H1 (cell line): ENCODE results near the gene GZMM. TPM values are rescaled to one million over a fixed set of nuclear protein-coding genes. Genes with fewer than 3 reads are reported as not detected.

Experiments
- CTCF ChIA-PET: fragments of 300-600 bp; sonication (Branson Sonifier 250); formaldehyde crosslinking; loops from one replicate; lab custom pipeline; 2021; ENCODE audit not compliant: partially characterized antibody; lab: Charles Lee
- POLR2A ChIA-PET: fragments of 300-600 bp; sonication (Branson Sonifier 250); formaldehyde crosslinking; loops from one replicate; lab custom pipeline; 2021; ENCODE audit warnings: inconsistent platforms; ENCODE audit not compliant: partially characterized antibody; lab: Charles Lee
- DNase-seq, 2 experiments: peaks; one replicate each; pipeline versions ENCODE4 v3.0.0 to v3.0.0-alpha.2; 2010 to 2022; ENCODE audit warnings: low spot score in 2 of 2, low read depth in 1 of 2, mixed read lengths in 1 of 2
- FAIRE-seq: peaks from 2 replicates; lab custom pipeline; 2011; peaks lifted over from hg19 to GRCh38; lab: Jason Lieb, UNC
- H2AFZ ChIP-seq: 2 replicates; pipeline ENCODE4 v1.8.1; 2012; ENCODE audit warnings: low read length, inconsistent platforms
- H2AK5ac ChIP-seq: 2 replicates; pipeline ENCODE4 v1.6.1; 2013; ENCODE audit warnings: low read depth, low read length
- H2BK120ac ChIP-seq: replicated peaks from 2 replicates; pipeline ENCODE3; 2013; ENCODE audit warnings: low read depth, low read length, inconsistent platforms
- H2BK12ac ChIP-seq: 2 replicates; pipeline ENCODE4 v1.6.1; 2013; ENCODE audit warnings: low read depth, low read length
- H2BK15ac ChIP-seq: 2 replicates; pipeline ENCODE4 v1.6.1; 2013; ENCODE audit warnings: low read length
- H2BK20ac ChIP-seq: 2 replicates; pipeline ENCODE4 v1.6.1; 2013; ENCODE audit warnings: low read length
- H2BK5ac ChIP-seq: 2 replicates; pipeline ENCODE4 v1.6.1; 2013; ENCODE audit warnings: low read depth, low read length
- H3K14ac ChIP-seq: 2 replicates; pipeline ENCODE4 v1.6.1; 2013; ENCODE audit warnings: inconsistent platforms; ENCODE audit not compliant: insufficient read length
- H3K18ac ChIP-seq: 2 replicates; pipeline ENCODE4 v1.6.1; 2013; ENCODE audit warnings: low read length; ENCODE audit errors: extremely low read depth
- H3K23ac ChIP-seq: 2 replicates; pipeline ENCODE4 v1.6.1; 2013; ENCODE audit warnings: inconsistent platforms; ENCODE audit not compliant: insufficient read length
- H3K23me2 ChIP-seq: 2 replicates; pipeline ENCODE4 v1.6.1; 2013; ENCODE audit warnings: low read depth, low read length
- H3K27ac ChIP-seq: 2 replicates; pipeline ENCODE4 v1.6.1; 2011; ENCODE audit warnings: low read depth, low read length, inconsistent platforms
- H3K27me3 ChIP-seq, 4 experiments: replicated peaks in 1 of 4; 1 replicate in 1 of 4; 2 replicates in 3 of 4; pipeline versions ENCODE4 v1.6.1 to v1.8.1; 2011 to 2013; ENCODE audit warnings: low read length in 3 of 4, mild to moderate bottlenecking in 3 of 4, inconsistent platforms in 2 of 4, mixed read lengths in 2 of 4, moderate library complexity in 1 of 4; ENCODE audit not compliant: control insufficient read depth in 3 of 4, insufficient read depth in 3 of 4; ENCODE audit errors: extremely low read depth in 1 of 4
- H3K36me3 ChIP-seq, 4 experiments: 2 replicates each; pipeline versions ENCODE4 v1.6.1 to v1.8.1; 2011 to 2013; ENCODE audit warnings: mild to moderate bottlenecking in 4 of 4, low read length in 3 of 4, moderate library complexity in 2 of 4, control low read depth in 1 of 4, inconsistent platforms in 1 of 4; ENCODE audit not compliant: insufficient read depth in 4 of 4, control insufficient read depth in 2 of 4
- H3K4ac ChIP-seq: replicated peaks from 2 replicates; pipeline ENCODE3; 2013; ENCODE audit warnings: low read length, low read depth, mixed read lengths, inconsistent platforms; ENCODE audit not compliant: insufficient read length
- H3K4me1 ChIP-seq, 4 experiments: replicated peaks in 1 of 4; 1 replicate in 1 of 4; 2 replicates in 3 of 4; pipeline versions ENCODE4 v1.6.1 to v1.8.1; 2011 to 2013; ENCODE audit warnings: low read length in 3 of 4, inconsistent platforms in 2 of 4, mixed read lengths in 1 of 4; ENCODE audit not compliant: insufficient read depth in 4 of 4, control insufficient read depth in 3 of 4
- H3K4me2 ChIP-seq, 2 experiments: 2 replicates each; pipeline versions ENCODE4 v1.6.1 to v1.8.1; 2011 to 2013; ENCODE audit warnings: low read depth in 2 of 2, low read length in 2 of 2, control low read depth in 1 of 2, inconsistent platforms in 1 of 2, mild to moderate bottlenecking in 1 of 2; ENCODE audit not compliant: insufficient read depth in 1 of 2
- H3K4me3 ChIP-seq, 4 experiments: fragments of 200-600, 300-600 bp in 1 of 4; sonication (generic), shearing (Covaris generic), sonication (Bioruptor Twin) in 1 of 4; 2 replicates each; pipeline versions ENCODE4 v1.5.1 to v1.8.1; 2011 to 2016; ENCODE audit warnings: low read length in 4 of 4, low read depth in 3 of 4, control low read depth in 2 of 4, inconsistent platforms in 2 of 4, mild to moderate bottlenecking in 2 of 4, mixed read lengths in 1 of 4, moderate library complexity in 1 of 4; ENCODE audit not compliant: insufficient read depth in 2 of 4; ENCODE audit errors: extremely low read depth in 1 of 4
- H3K56ac ChIP-seq: replicated peaks from 2 replicates; pipeline ENCODE3; 2013; ENCODE audit warnings: low read depth, mild to moderate bottlenecking, mixed read lengths, low read length, inconsistent platforms; ENCODE audit not compliant: insufficient read length
- H3K79me1 ChIP-seq: 2 replicates; pipeline ENCODE4 v1.6.1; 2013; ENCODE audit warnings: low read depth, low read length, control low read depth
- H3K79me2 ChIP-seq, 2 experiments: 2 replicates each; pipeline versions ENCODE4 v1.6.1 to v1.8.1; 2012 to 2013; ENCODE audit warnings: low read length in 2 of 2, mild to moderate bottlenecking in 2 of 2, inconsistent platforms in 1 of 2; ENCODE audit not compliant: insufficient read depth in 2 of 2, control insufficient read depth in 1 of 2
- H3K9ac ChIP-seq, 4 experiments: replicated peaks in 1 of 4; 1 replicate in 1 of 4; 2 replicates in 3 of 4; pipeline versions ENCODE4 v1.6.1 to v1.8.1; 2011 to 2013; ENCODE audit warnings: low read depth in 3 of 4, low read length in 3 of 4, control low read depth in 2 of 4, mild to moderate bottlenecking in 2 of 4, moderate library complexity in 2 of 4, inconsistent platforms in 1 of 4; ENCODE audit errors: extremely low read depth in 1 of 4
- H3K9me3 ChIP-seq, 2 experiments: 2 replicates each; pipeline versions ENCODE4 v1.6.1 to v1.8.1; 2012 to 2013; ENCODE audit warnings: mild to moderate bottlenecking in 2 of 2, moderate library complexity in 2 of 2, control low read depth in 1 of 2, inconsistent platforms in 1 of 2, low read depth in 1 of 2, low read length in 1 of 2, mixed read lengths in 1 of 2; ENCODE audit not compliant: insufficient read depth in 2 of 2
- H4K20me1 ChIP-seq, 2 experiments: replicated peaks in 1 of 2; 2 replicates each; pipeline versions ENCODE3 to v1.8.1; 2011 to 2013; ENCODE audit warnings: inconsistent platforms in 2 of 2, low read length in 2 of 2, mild to moderate bottlenecking in 1 of 2; ENCODE audit not compliant: insufficient read depth in 2 of 2, control insufficient read depth in 1 of 2
- H4K5ac ChIP-seq: 2 replicates; pipeline ENCODE4 v1.6.1; 2013; ENCODE audit warnings: low read length, low read depth, mixed read lengths, inconsistent platforms; ENCODE audit not compliant: insufficient read length
- H4K8ac ChIP-seq: 2 replicates; pipeline ENCODE4 v1.8.0; 2013; ENCODE audit warnings: mild to moderate bottlenecking, moderate library complexity, low read length, inconsistent platforms; ENCODE audit not compliant: insufficient read depth; ENCODE audit errors: extremely low read depth
- H4K91ac ChIP-seq: replicated peaks from 2 replicates; pipeline ENCODE3; 2013; ENCODE audit warnings: low read length, mixed read lengths, inconsistent platforms; ENCODE audit not compliant: insufficient read length
- BRCA1 ChIP-seq: IDR thresholded peaks from 2 replicates; pipeline ENCODE4 v1.6.1; 2012; ENCODE audit warnings: low read depth, low read length, improper control_type of control experiment
- GABPA ChIP-seq: IDR thresholded peaks from 2 replicates; pipeline ENCODE4 v1.6.1; 2011; ENCODE audit warnings: mild to moderate bottlenecking, low read length, moderate library complexity, borderline replicate concordance; ENCODE audit not compliant: insufficient read depth
- SAP30 ChIP-seq: fragments of 300-600 bp; sonication (generic); IDR thresholded peaks from 2 replicates; pipeline ENCODE4 v1.7.1; 2012; ENCODE audit warnings: low read length, moderate library complexity, mild to moderate bottlenecking, inconsistent platforms; ENCODE audit not compliant: insufficient read depth, insufficient replicate concordance
- WGBS, 2 experiments: shearing (Covaris generic) in 1 of 2; methylation state at CpG; one replicate each; pipeline versions ENCODE4 v1.1.6 to v1.1.7; 2013 to 2015; ENCODE audit warnings: low lambda C conversion rate in 2 of 2, mixed read lengths in 2 of 2, inconsistent platforms in 1 of 2, low coverage in 1 of 2, missing lambda C conversion rate in 1 of 2; ENCODE audit not compliant: insufficient replicate concordance in 2 of 2, insufficient coverage in 1 of 2, insufficient read length in 1 of 2; ENCODE audit errors: extremely low coverage in 1 of 2, missing lambda C conversion rate in 1 of 2; 5-methylcytosine and 5-hydroxymethylcytosine counted together
- polyA plus RNA-seq, 7 experiments: library from polyadenylated mRNA; depleted of rRNA in 3 of 7; stranded (reverse) in 5 of 7; unstranded in 2 of 7; fragments of >200 nt in 5 of 7; fragments of 200-250 nt in 2 of 7; gene quantifications; 1 replicate in 5 of 7; 2 replicates in 1 of 7; 4 replicates in 1 of 7; pipeline versions ENCODE4 v1.2.1 to v1.2.3, GENCODE V29; 2011 to 2013; ENCODE audit warnings: missing spikeins in 2 of 7, mixed read lengths in 2 of 7
- total RNA-seq: library from RNA; stranded (reverse); fragmentation: NEBNext Ultra II Directional; extraction: Animal tissue kit (Norgen Biotek cat#: 25700); gene quantifications from 2 replicates; pipeline ENCODE4 v1.2.1, GENCODE V29; 2021

GZMM gene
- total and polyA plus RNA-seq, 2 of the 8 experiments (the other 6 are each of a cell fraction or from before 2014, with no cell fraction given): 0.09 to 0.32 TPM

DNA sequence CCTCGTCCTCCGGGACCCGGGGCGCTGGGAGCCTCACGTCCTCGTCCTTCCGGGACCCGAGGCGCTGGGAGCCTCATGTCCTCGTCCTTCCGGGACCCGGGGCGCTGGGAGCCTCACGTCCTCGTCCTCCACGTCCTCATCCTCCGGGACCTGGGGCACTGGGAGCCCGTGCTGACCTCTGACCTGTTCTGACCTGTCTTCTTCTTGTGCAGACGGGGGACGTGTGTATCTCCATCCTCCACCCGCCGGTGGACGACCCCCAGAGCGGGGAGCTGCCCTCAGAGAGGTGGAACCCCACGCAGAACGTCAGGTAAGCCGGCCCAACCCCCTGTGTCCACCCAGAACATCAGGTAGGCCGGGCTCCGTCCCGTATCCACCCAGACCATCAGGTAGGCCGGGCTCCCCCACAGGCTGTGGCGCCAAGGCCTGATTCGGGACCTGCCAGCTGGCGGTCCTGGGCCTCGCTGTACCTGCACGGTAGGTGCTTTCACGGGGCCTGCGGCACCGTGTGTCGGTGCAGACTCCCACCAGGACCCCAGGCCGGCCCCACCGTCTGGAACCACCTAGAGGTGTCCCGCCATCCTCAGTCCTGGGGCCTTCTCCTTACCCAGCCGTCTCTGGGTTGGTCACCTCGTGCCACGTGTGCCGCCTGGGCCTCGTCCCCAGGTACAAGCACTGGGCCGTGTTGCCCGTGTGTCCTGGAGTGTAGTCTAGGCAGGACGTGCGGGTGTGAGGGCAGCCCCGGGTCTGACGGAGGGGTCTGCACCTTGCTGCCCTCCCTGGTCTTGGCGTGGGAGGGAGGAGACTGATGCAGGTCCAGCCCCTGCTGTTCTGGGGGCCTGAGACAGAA lies 7.6 kb upstream of the GZMM start:
- Histone ChIP-seq H3K23me2 (peaks cover 3% of the 10 kb centered on the region; the same call in 1 of the 2 replicates), H2BK12ac (no peak overlapping the region), H3K14ac (no peak overlapping the region), H2BK15ac (no peak overlapping the region), H3K27me3 (no peaks in the 10 kb centered on the region), H3K23ac (no peak overlapping the region), H3K79me2 (peaks cover 0 to 40% of the 10 kb centered on the region in 2 experiments; a peak in 2 of 4 replicates), H3K79me1 (peaks cover 24% of the 10 kb centered on the region), H3K4me3 (no peak overlapping the region), H2BK120ac (no peak overlapping the region), H3K4ac (no peak overlapping the region), H2BK20ac (no peak overlapping the region), H3K4me2 (no peak overlapping the region), H2AK5ac (no peak overlapping the region), H3K36me3 (peaks cover 8 to 36% (median 21%) of the 10 kb centered on the region in 4 experiments; a peak in 6 of 8 replicates), H3K18ac (no peak overlapping the region), H3K56ac (no peak overlapping the region), H2BK5ac (no peak overlapping the region), H4K8ac (no peak overlapping the region), H4K20me1 (peaks cover 22 to 35% of the 10 kb centered on the region in 2 experiments), H3K27ac (no peak overlapping the region), H4K5ac (no peak overlapping the region), H3K4me1 (peaks cover 0 to 10% (median 8%) of the 10 kb centered on the region in 4 experiments; a peak in 6 of 7 replicates), H4K91ac (no peak overlapping the region), H3K9me3 (no peaks in the 10 kb centered on the region), H2AFZ (no peak overlapping the region), H3K9ac (no peak overlapping the region)
- no peak for FAIRE-seq
- CTCF ChIA-PET: no interaction called here
- POLR2A ChIA-PET: interaction anchor here (0.6 kb wide), 1 partner anchor 717 kb away, joined by 3 read pairs; no protein-coding TSS in a partner anchor
- 92% methylated on average over 39 of the region's 55 CpGs; no CpG with 5 or more reads in 1 of the 2 experiments for WGBS, 2 experiments
- DNase-seq: no peak
- no peak for TF ChIP-seq SAP30
- no peak for TF ChIP-seq GABPA
- no peak for TF ChIP-seq BRCA1
